HT1080 (cell line): ENCODE data around the gene JAG1. TPM values are rescaled to one million over a fixed set of nuclear protein-coding genes. Genes with fewer than 3 reads are reported as not detected.
A peak's percentile ranks its signal among the peaks of the same experiment; 100 is the strongest.
"Not testable (repeated sequence)": the region's sequence is repeated elsewhere in the genome, so short reads cannot be mapped to it uniquely, and the experiment has no call there.

Source experiments
- DNase-seq: peaks from one replicate; pipeline ENCODE4 v3.0.0-alpha.2; 2015; ENCODE audit warnings: low read depth
- total RNA-seq: library from RNA; depleted of rRNA; stranded (reverse); fragments of >200 nt; shearing (Covaris generic); gene quantifications from 2 replicates; pipeline ENCODE4 v1.2.3, GENCODE V29; 2014

JAG1 gene
- total RNA-seq, 1 experiment from 2014 or later: 42.8 TPM

GRCh38 chr20:10613911-10614310 lies 59.9 kb downstream of the JAG1 start:
- no peak for DNase-seq

- DNase-seq: not testable (repeated sequence)
Observed at GRCh38 chr20:10613426-10613825, 60.4 kb downstream of the JAG1 start.

GRCh38 chr20:10611357-10611756 lies 62.4 kb downstream of the JAG1 start:
- DNase-seq: peak; percentile 48

GRCh38 chr20:10610251-10610650 lies 63.5 kb downstream of the JAG1 start:
- no peak for DNase-seq

- DNase-seq: no peak
Observed at GRCh38 chr20:10609770-10610169, 64.0 kb downstream of the JAG1 start.

GRCh38 chr20:10609276-10609675 lies 64.5 kb downstream of the JAG1 start:
- no peak for DNase-seq

GRCh38 chr20:10605547-10606195 lies 68.1 kb downstream of the JAG1 start:
- no peak for DNase-seq

GRCh38 chr20:10604865-10605440 lies 68.8 kb downstream of the JAG1 start:
- no peak for DNase-seq

GRCh38 chr20:10603971-10604864 lies 69.6 kb downstream of the JAG1 start:
- DNase-seq: peak; percentile 95

- no peak for DNase-seq
Observed at GRCh38 chr20:10603378-10603777, 70.4 kb downstream of the JAG1 start.

GRCh38 chr20:10602221-10602871 lies 71.5 kb downstream of the JAG1 start:
- no peak for DNase-seq

GRCh38 chr20:10597637-10598036 lies 76.2 kb downstream of the JAG1 start:
- DNase-seq: no peak

GRCh38 chr20:10596710-10597121 lies 77.1 kb downstream of the JAG1 start:
- peak; percentile 70 for DNase-seq

GRCh38 chr20:10595985-10596384 lies 77.8 kb downstream of the JAG1 start:
- no peak for DNase-seq

- DNase-seq: no peak
Observed at GRCh38 chr20:10595266-10595665, 78.5 kb downstream of the JAG1 start.

GRCh38 chr20:10594296-10594868 lies 79.4 kb downstream of the JAG1 start:
- no peak for DNase-seq

GRCh38 chr20:10591946-10592521 lies 81.8 kb downstream of the JAG1 start:
- DNase-seq: no peak

- no peak for DNase-seq
Observed at GRCh38 chr20:10590950-10591671, 82.7 kb downstream of the JAG1 start.

- DNase-seq: not testable (repeated sequence)
Observed at GRCh38 chr20:10590446-10590845, 83.4 kb downstream of the JAG1 start.
